Natural killer cell (primary cell): ENCODE data around the gene PARD6B. TPM values are rescaled to one million over a fixed set of nuclear protein-coding genes. Genes with fewer than 3 reads are reported as not detected.

Experiments
- ATAC-seq, 3 donors: fragments of 150-1000 bp in 2 of 3; fragments of 200-7000 bp in 1 of 3; cut with Tn5 transposase; 1 replicate in 1 of 3; 2 replicates in 2 of 3; pipeline ENCODE4 v1.10.0; 2021; ENCODE audit warnings: mild to moderate bottlenecking in 2 of 3, moderate library complexity in 2 of 3
- DNase-seq, 2 donors: peaks; one replicate each; pipeline versions ENCODE4 v3.0.0 to v3.0.0-alpha.2; 2013 to 2021; ENCODE audit warnings: mixed read lengths in 1 of 2
- H3K27ac ChIP-seq: one replicate; pipeline ENCODE4 v1.5.1; 2013; ENCODE audit warnings: mild to moderate bottlenecking, low read length
- H3K27me3 ChIP-seq: one replicate; pipeline ENCODE4 v1.6.1; 2013; ENCODE audit warnings: low read length; ENCODE audit not compliant: control insufficient read depth, insufficient read depth
- H3K36me3 ChIP-seq: one replicate; pipeline ENCODE4 v1.6.1; 2013; ENCODE audit warnings: low read length; ENCODE audit not compliant: control insufficient read depth, insufficient read depth
- H3K4me1 ChIP-seq: one replicate; pipeline ENCODE4 v1.6.1; 2013; ENCODE audit warnings: low read length; ENCODE audit not compliant: control insufficient read depth, insufficient read depth
- H3K4me3 ChIP-seq: one replicate; pipeline ENCODE4 v1.5.1; 2013; ENCODE audit warnings: low read length
- H3K9me3 ChIP-seq: one replicate; pipeline ENCODE4 v1.6.1; 2013; ENCODE audit warnings: low read length; ENCODE audit not compliant: control insufficient read depth, insufficient read depth
- H3K27ac Mint-ChIP-seq, 2 donors: one replicate each; pipeline ENCODE4 v1.8.0; 2022; ENCODE audit warnings: mild to moderate bottlenecking in 2 of 2, mixed read lengths in 2 of 2, moderate library complexity in 1 of 2
- H3K27me3 Mint-ChIP-seq, 2 donors: one replicate each; pipeline ENCODE4 v1.8.0; 2022; ENCODE audit warnings: low read depth in 2 of 2, mixed read lengths in 2 of 2
- H3K36me3 Mint-ChIP-seq: one replicate; pipeline ENCODE4 v1.8.0; 2022; ENCODE audit warnings: mixed read lengths
- H3K4me1 Mint-ChIP-seq, 2 donors: one replicate each; pipeline ENCODE4 v1.8.0; 2022; ENCODE audit warnings: mixed read lengths in 2 of 2
- H3K4me3 Mint-ChIP-seq: one replicate; pipeline ENCODE4 v1.8.0; 2022; ENCODE audit warnings: mild to moderate bottlenecking, moderate library complexity, mixed read lengths
- H3K9me3 Mint-ChIP-seq, 2 donors: one replicate each; pipeline ENCODE4 v1.8.0; 2022; ENCODE audit warnings: mixed read lengths in 2 of 2
- CTCF ChIP-seq: fragments of 200-600 bp; IDR thresholded peaks from one replicate; pipeline ENCODE4 v1.8.0; 2022; ENCODE audit warnings: antibody characterized with exemption
- WGBS: methylation state at CpG from one replicate; pipeline ENCODE4 v1.1.7; 2013; ENCODE audit warnings: missing lambda C conversion rate; ENCODE audit not compliant: insufficient coverage; 5-methylcytosine and 5-hydroxymethylcytosine counted together
- intact Hi-C: fragments of 100-400 bp; cut with micrococcal nuclease; formaldehyde crosslinking; loops from one replicate; pipeline ENCODE4 v1.14.2; 2022
- total RNA-seq, 4 donors: library from RNA; stranded (reverse); fragments of 120-200 nt in 1 of 4; gene quantifications; one replicate each; pipeline versions ENCODE4 v1.2.3 to v1.2.4, GENCODE V29; 2013 to 2022

PARD6B gene
- total RNA-seq, 3 donors from 2014 or later (not counting 1 experiment from before 2014, with no cell fraction given): 1.5 to 5.0 (median 4.1) TPM

- WGBS: 87% methylated on average over 3 of the region's 4 CpGs
- Mint-ChIP-seq H3K9me3 (no peaks in the 10 kb centered on the region), H3K36me3 (no peaks in the 10 kb centered on the region), H3K27me3 (peaks cover 0 to 6% of the 10 kb centered on the region in 2 donors), H3K4me1 (peaks cover under 1 to 9% of the 10 kb centered on the region in 2 donors), H3K27ac (no peak overlapping the region), H3K4me3 (no peak overlapping the region)
- Histone ChIP-seq H3K36me3 (no peaks in the 10 kb centered on the region), H3K27ac (no peak overlapping the region), H3K4me1 (peaks cover 11% of the 10 kb centered on the region), H3K9me3 (no peaks in the 10 kb centered on the region), H3K4me3 (no peak overlapping the region), H3K27me3 (no peaks in the 10 kb centered on the region)
- no peak for TF ChIP-seq CTCF
- intact Hi-C loops: no loop called here
- DNase-seq: no peak
- ATAC-seq: no peak
Observed at GRCh38 chr20:50726955-50727791, 4.2 kb upstream of the PARD6B start.

- Histone ChIP-seq H3K4me1 (peaks cover 14% of the 10 kb centered on the region), H3K9me3 (no peaks in the 10 kb centered on the region), H3K36me3 (no peaks in the 10 kb centered on the region), H3K27ac (no peak overlapping the region), H3K27me3 (no peaks in the 10 kb centered on the region), H3K4me3 (no peak overlapping the region)
- TF ChIP-seq CTCF: no peak
- H3K4me1 Mint-ChIP-seq: peaks cover 7 to 14% of the 10 kb centered on the region in 2 donors
- H3K4me3 Mint-ChIP-seq: peak overlapping the region; percentile 35
- WGBS: 89% methylated on average over 7 of the region's 8 CpGs
- no peaks in the 10 kb centered on the region for H3K9me3 Mint-ChIP-seq
- no peak for ATAC-seq
- intact Hi-C loops: no loop called here
- no peak overlapping the region for H3K27ac Mint-ChIP-seq
- DNase-seq: no peak
- H3K27me3 Mint-ChIP-seq: peaks cover 0 to 6% of the 10 kb centered on the region in 2 donors
- no peaks in the 10 kb centered on the region for H3K36me3 Mint-ChIP-seq
Observed at GRCh38 chr20:50727792-50728485, 3.4 kb upstream of the PARD6B start.

GRCh38 chr20:50728486-50728980 is 2.8 kb upstream of the PARD6B start:
- no peaks in the 10 kb centered on the region for H3K27me3 ChIP-seq
- H3K4me3 Mint-ChIP-seq: peak overlapping the region; percentile 35
- peaks cover 0 to 6% of the 10 kb centered on the region in 2 donors for H3K27me3 Mint-ChIP-seq
- ATAC-seq (no peak), DNase-seq (no peak)
- no peak for TF ChIP-seq CTCF
- H3K9me3 Mint-ChIP-seq: no peaks in the 10 kb centered on the region
- 96% methylated on average over 4 of the region's 4 CpGs for WGBS
- H3K27ac Mint-ChIP-seq: no peak overlapping the region
- no peaks in the 10 kb centered on the region for H3K9me3 ChIP-seq
- no peak overlapping the region for H3K4me3 ChIP-seq
- H3K4me1 ChIP-seq: peaks cover 14% of the 10 kb centered on the region
- no peak overlapping the region for H3K27ac ChIP-seq
- no peaks in the 10 kb centered on the region for H3K36me3 Mint-ChIP-seq
- peaks cover 7 to 14% of the 10 kb centered on the region in 2 donors for H3K4me1 Mint-ChIP-seq
- H3K36me3 ChIP-seq: no peaks in the 10 kb centered on the region
- intact Hi-C loops: no loop called here
